Measurements from ENCODE around the gene PTPRG. TPM values are rescaled to one million over a fixed set of nuclear protein-coding genes. Genes with fewer than 3 reads are reported as not detected.
"Not testable (repeated sequence)": the region's sequence is repeated elsewhere in the genome, so short reads cannot be mapped to it uniquely, and the experiment has no call there.

The PTPRG gene
- total RNA-seq, 2 donors from 2014 or later = 0.31 to 1.3 TPM

- Mint-ChIP-seq H3K9me3 (no peaks in the 10 kb centered on the region), H3K36me3 (ENCODE audit: insufficient read depth in 2 of 2) (no peaks in the 10 kb centered on the region), H3K27me3 (ENCODE audit: low read depth) (no peaks in the 10 kb centered on the region), H3K27ac (no peak overlapping the region), H3K4me1 (ENCODE audit: low read depth) (no peaks in the 10 kb centered on the region), H3K4me3 (no peak overlapping the region)
- ATAC-seq (replicated peaks in 1 of 2) (no peak), DNase-seq (no peak)
These were observed 182.4 kb downstream of the PTPRG start for GRCh38 chr3:61743686-61744242.

- Mint-ChIP-seq H3K9me3 (no peaks in the 10 kb centered on the region), H3K4me3 (no peak overlapping the region), H3K36me3 (ENCODE audit: insufficient read depth in 2 of 2) (no peaks in the 10 kb centered on the region), H3K27me3 (ENCODE audit: low read depth) (no peaks in the 10 kb centered on the region), H3K27ac (no peak overlapping the region), H3K4me1 (ENCODE audit: low read depth) (no peaks in the 10 kb centered on the region)
- no peak for DNase-seq
- ATAC-seq (replicated peaks in 1 of 2) = no peak
These were observed 186.9 kb downstream of the PTPRG start for GRCh38 chr3:61748288-61748687.

GRCh38 chr3:61750766-61751165, 189.4 kb downstream of the PTPRG start:
- DNase-seq = no peak
- H3K4me3 Mint-ChIP-seq = no peak overlapping the region
- ATAC-seq (replicated peaks in 1 of 2) = no peak

GRCh38 chr3:61758839-61759238, 197.5 kb downstream of the PTPRG start:
- no peak overlapping the region for H3K27ac Mint-ChIP-seq

More at GRCh38 chr3:61750766-61751165, 189.4 kb downstream of the PTPRG start:
- Mint-ChIP-seq H3K36me3 (ENCODE audit: insufficient read depth in 2 of 2) (no peaks in the 10 kb centered on the region), H3K4me1 (ENCODE audit: low read depth) (no peaks in the 10 kb centered on the region), H3K27me3 (ENCODE audit: low read depth) (no peaks in the 10 kb centered on the region), H3K9me3 (no peaks in the 10 kb centered on the region), H3K27ac (no peak overlapping the region)

GRCh38 chr3:61760783-61761182, 199.4 kb downstream of the PTPRG start:
- not testable (repeated sequence) for H3K27ac Mint-ChIP-seq; H3K27me3 Mint-ChIP-seq (ENCODE audit: low read depth); H3K4me1 Mint-ChIP-seq (ENCODE audit: low read depth); H3K4me3 Mint-ChIP-seq; DNase-seq; ATAC-seq (replicated peaks in 1 of 2); H3K36me3 Mint-ChIP-seq (ENCODE audit: insufficient read depth in 2 of 2); H3K9me3 Mint-ChIP-seq

More at GRCh38 chr3:61758839-61759238, 197.5 kb downstream of the PTPRG start:
- Mint-ChIP-seq H3K4me3 (no peak overlapping the region), H3K9me3 (no peaks in the 10 kb centered on the region), H3K4me1 (ENCODE audit: low read depth) (no peaks in the 10 kb centered on the region), H3K36me3 (ENCODE audit: insufficient read depth in 2 of 2) (no peaks in the 10 kb centered on the region), H3K27me3 (ENCODE audit: low read depth) (no peaks in the 10 kb centered on the region)
- DNase-seq = no peak
- ATAC-seq (replicated peaks in 1 of 2) = no peak

- Mint-ChIP-seq H3K27me3 (ENCODE audit: low read depth) (no peaks in the 10 kb centered on the region), H3K36me3 (ENCODE audit: insufficient read depth in 2 of 2) (no peaks in the 10 kb centered on the region), H3K27ac (no peak overlapping the region), H3K4me1 (ENCODE audit: low read depth) (no peaks in the 10 kb centered on the region), H3K4me3 (no peak overlapping the region), H3K9me3 (no peaks in the 10 kb centered on the region)
- DNase-seq (no peak), ATAC-seq (replicated peaks in 1 of 2) (no peak)
These were observed 200.5 kb downstream of the PTPRG start for GRCh38 chr3:61761694-61762430.

GRCh38 chr3:61765157-61765876, 203.9 kb downstream of the PTPRG start:
- no peaks in the 10 kb centered on the region for H3K9me3 Mint-ChIP-seq
- H3K4me3 Mint-ChIP-seq = no peak overlapping the region
- H3K27ac Mint-ChIP-seq = no peak overlapping the region
- no peaks in the 10 kb centered on the region for H3K36me3 Mint-ChIP-seq (ENCODE audit: insufficient read depth in 2 of 2)
- DNase-seq (no peak), ATAC-seq (replicated peaks in 1 of 2) (no peak)
- no peaks in the 10 kb centered on the region for H3K4me1 Mint-ChIP-seq (ENCODE audit: low read depth)
- H3K27me3 Mint-ChIP-seq (ENCODE audit: low read depth) = no peaks in the 10 kb centered on the region

- DNase-seq (no peak), ATAC-seq (replicated peaks in 1 of 2) (no peak)
- no peaks in the 10 kb centered on the region for H3K36me3 Mint-ChIP-seq (ENCODE audit: insufficient read depth in 2 of 2)
- H3K4me1 Mint-ChIP-seq (ENCODE audit: low read depth) = no peaks in the 10 kb centered on the region
- H3K27me3 Mint-ChIP-seq (ENCODE audit: low read depth) = no peaks in the 10 kb centered on the region
- H3K4me3 Mint-ChIP-seq = no peak overlapping the region
- H3K9me3 Mint-ChIP-seq = no peaks in the 10 kb centered on the region
- no peak overlapping the region for H3K27ac Mint-ChIP-seq
These were observed 207.1 kb downstream of the PTPRG start for GRCh38 chr3:61768284-61769037.

GRCh38 chr3:61769266-61769990, 208.1 kb downstream of the PTPRG start:
- H3K36me3 Mint-ChIP-seq (ENCODE audit: insufficient read depth in 2 of 2) = no peaks in the 10 kb centered on the region
- H3K9me3 Mint-ChIP-seq = no peaks in the 10 kb centered on the region
- no peaks in the 10 kb centered on the region for H3K27me3 Mint-ChIP-seq (ENCODE audit: low read depth)
- H3K27ac Mint-ChIP-seq = no peak overlapping the region
- no peaks in the 10 kb centered on the region for H3K4me1 Mint-ChIP-seq (ENCODE audit: low read depth)
- ATAC-seq (replicated peaks in 1 of 2) (no peak), DNase-seq (no peak)
- H3K4me3 Mint-ChIP-seq = no peak overlapping the region

- H3K4me3 Mint-ChIP-seq = no peak overlapping the region
- no peak for DNase-seq
- ATAC-seq (replicated peaks in 1 of 2) = no peak
- H3K27ac Mint-ChIP-seq = no peak overlapping the region
- no peaks in the 10 kb centered on the region for H3K27me3 Mint-ChIP-seq (ENCODE audit: low read depth)
- no peaks in the 10 kb centered on the region for H3K36me3 Mint-ChIP-seq (ENCODE audit: insufficient read depth in 2 of 2)
- H3K4me1 Mint-ChIP-seq (ENCODE audit: low read depth) = no peaks in the 10 kb centered on the region
- H3K9me3 Mint-ChIP-seq = no peaks in the 10 kb centered on the region
These were observed 210.6 kb downstream of the PTPRG start for GRCh38 chr3:61771976-61772375.

- Mint-ChIP-seq H3K27ac (no peak overlapping the region), H3K4me1 (ENCODE audit: low read depth) (no peaks in the 10 kb centered on the region), H3K36me3 (ENCODE audit: insufficient read depth in 2 of 2) (no peaks in the 10 kb centered on the region), H3K9me3 (no peaks in the 10 kb centered on the region), H3K27me3 (ENCODE audit: low read depth) (no peaks in the 10 kb centered on the region), H3K4me3 (no peak overlapping the region)
- ATAC-seq (replicated peaks in 1 of 2) (no peak), DNase-seq (no peak)
These were observed 211.1 kb downstream of the PTPRG start for GRCh38 chr3:61772456-61772855.

GRCh38 chr3:61774279-61774890, 213.0 kb downstream of the PTPRG start:
- Mint-ChIP-seq H3K36me3 (ENCODE audit: insufficient read depth in 2 of 2) (no peaks in the 10 kb centered on the region), H3K4me1 (ENCODE audit: low read depth) (no peaks in the 10 kb centered on the region), H3K4me3 (no peak overlapping the region), H3K27me3 (ENCODE audit: low read depth) (peaks cover 7% of the 10 kb centered on the region), H3K27ac (no peak overlapping the region), H3K9me3 (peaks cover 0 to 2% of the 10 kb centered on the region in 2 donors)
- DNase-seq = no peak
- ATAC-seq (replicated peaks in 1 of 2) = no peak

All from activated T-cell treated with anti-CD3 and anti-CD28 coated beads, Interleukin-2, amount 50 U/mL, for 72 hours (primary cell).